ENCODE data around the gene TEKT2. TPM values are rescaled to one million over a fixed set of nuclear protein-coding genes. Genes with fewer than 3 reads are reported as not detected.
A peak's percentile ranks its signal among the peaks of the same experiment; 100 is the strongest.

The TEKT2 gene
- total and polyA plus RNA-seq, 5 donors from 2014 or later = 0.81 TPM; not detected in 4

- ATAC-seq (ENCODE audit: low read depth in 2 of 2) (no peak), DNase-seq (no peak)
- H3K27ac ChIP-seq (ENCODE audit: insufficient read depth, low read length, poor library complexity, severe bottlenecking) = no peak overlapping the region
- peaks cover 0 to 7% (median 0%) of the 10 kb centered on the region in 4 donors for H3K4me1 Mint-ChIP-seq
- H3K9me3 Mint-ChIP-seq = peaks cover 0 to 3% (median 0%) of the 10 kb centered on the region in 7 donors
- peaks cover 3% of the 10 kb centered on the region for H3K27me3 ChIP-seq (ENCODE audit: control insufficient read depth, insufficient read depth, low read length)
- H3K27me3 Mint-ChIP-seq = peaks cover 42% of the 10 kb centered on the region
- no peaks in the 10 kb centered on the region for H3K36me3 ChIP-seq (ENCODE audit: control insufficient read depth, insufficient read depth, low read length)
- H3K36me3 Mint-ChIP-seq = no peaks in the 10 kb centered on the region
- H3K4me3 Mint-ChIP-seq = no peak overlapping the region
- peaks cover 13% of the 10 kb centered on the region for H3K4me1 ChIP-seq (ENCODE audit: control insufficient read depth, insufficient read depth, low read length, poor library complexity, severe bottlenecking)
- H3K9me3 ChIP-seq (ENCODE audit: control insufficient read depth in 2 of 2, low read length in 2 of 2) = no peaks in the 10 kb centered on the region
- H3K4me3 ChIP-seq (ENCODE audit: low read depth, low read length) = no peak overlapping the region
- no peak overlapping the region for H3K27ac Mint-ChIP-seq
Measured at GRCh38 chr1:36083219-36083618, 675 bp upstream of the TEKT2 start.

DNA sequence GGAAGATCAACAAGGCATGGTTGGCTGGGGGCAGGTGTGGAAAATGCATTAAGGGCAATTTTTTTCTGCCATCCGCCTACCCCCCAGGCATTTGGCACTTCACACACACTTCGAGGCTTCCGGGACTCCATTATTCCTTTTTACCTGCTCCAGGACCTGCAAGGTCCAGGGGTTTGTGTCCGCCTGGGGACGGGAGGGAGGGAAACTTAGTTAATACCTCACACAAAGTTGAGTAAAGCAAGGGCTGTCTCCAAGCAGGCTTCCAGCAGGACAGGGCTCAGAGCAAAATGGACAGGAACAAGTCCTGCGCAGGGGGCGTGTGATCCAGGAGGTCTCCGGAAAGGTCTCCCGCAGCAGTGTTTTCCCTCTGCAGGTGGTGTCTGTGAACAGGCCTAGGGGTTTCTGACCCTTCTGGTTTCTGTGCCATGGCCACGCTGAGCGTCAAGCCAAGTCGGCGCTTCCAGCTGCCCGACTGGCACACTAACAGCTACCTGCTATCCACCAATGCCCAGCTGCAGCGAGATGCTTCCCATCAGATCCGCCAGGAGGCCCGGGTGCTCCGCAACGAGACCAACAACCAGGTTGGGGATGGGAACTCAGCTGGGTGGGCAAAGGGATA, 712 bp downstream of the TEKT2 start:
- DNase-seq = no peak
- Histone ChIP-seq H3K36me3 (ENCODE audit: control insufficient read depth, insufficient read depth, low read length) (no peaks in the 10 kb centered on the region), H3K4me3 (ENCODE audit: low read depth, low read length) (no peak overlapping the region), H3K27ac (ENCODE audit: insufficient read depth, low read length, poor library complexity, severe bottlenecking) (no peak overlapping the region), H3K4me1 (ENCODE audit: control insufficient read depth, insufficient read depth, low read length, poor library complexity, severe bottlenecking) (peaks cover 23% of the 10 kb centered on the region), H3K27me3 (ENCODE audit: control insufficient read depth, insufficient read depth, low read length) (peaks cover 3% of the 10 kb centered on the region), H3K9me3 (ENCODE audit: control insufficient read depth in 2 of 2, low read length in 2 of 2) (no peaks in the 10 kb centered on the region)
- ATAC-seq (ENCODE audit: low read depth in 2 of 2) = no peak
- peak overlapping the region in 1 of 4 donors; percentile 15 for H3K4me3 Mint-ChIP-seq
- H3K27me3 Mint-ChIP-seq = peaks cover 42% of the 10 kb centered on the region
- H3K4me1 Mint-ChIP-seq = peaks cover 0 to 15% (median 8%) of the 10 kb centered on the region in 4 donors
- H3K9me3 Mint-ChIP-seq = peaks cover 0 to 3% (median 0%) of the 10 kb centered on the region in 7 donors
- H3K27ac Mint-ChIP-seq = no peak overlapping the region
- H3K36me3 Mint-ChIP-seq = no peaks in the 10 kb centered on the region

GRCh38 chr1:36085126-36085525, 1.2 kb downstream of the TEKT2 start:
- Histone ChIP-seq H3K27me3 (ENCODE audit: control insufficient read depth, insufficient read depth, low read length) (peaks cover 3% of the 10 kb centered on the region), H3K27ac (ENCODE audit: insufficient read depth, low read length, poor library complexity, severe bottlenecking) (no peak overlapping the region), H3K36me3 (ENCODE audit: control insufficient read depth, insufficient read depth, low read length) (no peaks in the 10 kb centered on the region), H3K4me1 (ENCODE audit: control insufficient read depth, insufficient read depth, low read length, poor library complexity, severe bottlenecking) (peaks cover 26% of the 10 kb centered on the region), H3K9me3 (ENCODE audit: control insufficient read depth in 2 of 2, low read length in 2 of 2) (no peaks in the 10 kb centered on the region), H3K4me3 (ENCODE audit: low read depth, low read length) (no peak overlapping the region)
- no peak overlapping the region for H3K4me3 Mint-ChIP-seq
- H3K4me1 Mint-ChIP-seq = peaks cover 0 to 20% (median 12%) of the 10 kb centered on the region in 4 donors
- ATAC-seq (ENCODE audit: low read depth in 2 of 2) (no peak), DNase-seq (no peak)
- peaks cover 45% of the 10 kb centered on the region for H3K27me3 Mint-ChIP-seq
- H3K9me3 Mint-ChIP-seq = peaks cover 0 to 3% (median 0%) of the 10 kb centered on the region in 7 donors
- no peak overlapping the region for H3K27ac Mint-ChIP-seq
- H3K36me3 Mint-ChIP-seq = no peaks in the 10 kb centered on the region

DNA sequence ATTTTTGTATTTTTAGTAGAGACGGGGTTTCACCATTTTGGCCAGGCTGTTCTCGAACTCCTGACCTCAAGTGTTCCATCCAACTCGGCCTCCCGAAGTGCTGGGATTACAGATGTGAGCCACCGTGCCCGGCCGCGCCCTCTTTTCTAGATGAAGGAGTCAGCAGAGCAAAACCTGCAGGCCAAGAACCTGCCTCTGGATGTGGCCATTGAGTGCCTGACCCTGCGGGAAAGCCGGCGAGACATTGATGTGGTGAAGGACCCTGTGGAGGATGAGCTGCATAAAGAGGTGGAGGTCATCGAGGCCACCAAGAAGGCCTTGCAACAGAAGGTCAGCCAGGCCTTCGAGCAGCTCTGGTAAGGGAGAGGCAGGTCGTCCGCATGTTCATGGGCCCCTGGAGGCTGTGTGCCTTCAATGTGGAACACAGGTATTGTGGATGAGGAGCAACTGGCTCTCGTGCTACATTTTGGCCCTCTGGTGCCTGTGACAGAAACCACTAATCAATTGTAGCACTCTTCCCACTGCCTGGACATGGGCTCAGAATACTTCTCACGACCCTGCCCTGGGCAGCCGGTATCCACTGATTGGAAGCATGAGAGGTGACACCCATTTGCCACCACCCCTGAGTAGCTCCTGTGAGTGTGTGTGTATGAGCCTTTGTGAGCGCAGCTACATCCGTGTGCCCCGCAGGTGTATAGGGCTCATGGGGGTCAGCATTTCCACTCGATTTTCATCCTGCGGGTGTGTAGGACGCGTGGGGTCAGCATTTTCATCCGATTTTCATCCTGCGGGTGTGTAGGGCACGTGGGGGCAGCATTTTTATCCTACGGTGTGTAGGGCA, 2.0 kb downstream of the TEKT2 start:
- Mint-ChIP-seq H3K4me1 (peaks cover 0 to 21% (median 14%) of the 10 kb centered on the region in 4 donors), H3K4me3 (peak overlapping the region in 3 of 4 donors; percentile 25 to 84 (median 57)), H3K9me3 (peaks cover 0 to 3% (median 0%) of the 10 kb centered on the region in 7 donors), H3K27ac (no peak overlapping the region), H3K27me3 (peaks cover 38% of the 10 kb centered on the region), H3K36me3 (no peaks in the 10 kb centered on the region)
- H3K4me3 ChIP-seq (ENCODE audit: low read depth, low read length) = no peak overlapping the region
- H3K4me1 ChIP-seq (ENCODE audit: control insufficient read depth, insufficient read depth, low read length, poor library complexity, severe bottlenecking) = peaks cover 28% of the 10 kb centered on the region
- no peaks in the 10 kb centered on the region for H3K9me3 ChIP-seq (ENCODE audit: control insufficient read depth in 2 of 2, low read length in 2 of 2)
- DNase-seq (no peak), ATAC-seq (ENCODE audit: low read depth in 2 of 2) (no peak)
- H3K36me3 ChIP-seq (ENCODE audit: control insufficient read depth, insufficient read depth, low read length) = no peaks in the 10 kb centered on the region
- H3K27ac ChIP-seq (ENCODE audit: insufficient read depth, low read length, poor library complexity, severe bottlenecking) = no peak overlapping the region
- H3K27me3 ChIP-seq (ENCODE audit: control insufficient read depth, insufficient read depth, low read length) = peaks cover 3% of the 10 kb centered on the region

GRCh38 chr1:36086529-36087232, 2.8 kb downstream of the TEKT2 start:
- DNase-seq (no peak), ATAC-seq (ENCODE audit: low read depth in 2 of 2) (no peak)

DNA sequence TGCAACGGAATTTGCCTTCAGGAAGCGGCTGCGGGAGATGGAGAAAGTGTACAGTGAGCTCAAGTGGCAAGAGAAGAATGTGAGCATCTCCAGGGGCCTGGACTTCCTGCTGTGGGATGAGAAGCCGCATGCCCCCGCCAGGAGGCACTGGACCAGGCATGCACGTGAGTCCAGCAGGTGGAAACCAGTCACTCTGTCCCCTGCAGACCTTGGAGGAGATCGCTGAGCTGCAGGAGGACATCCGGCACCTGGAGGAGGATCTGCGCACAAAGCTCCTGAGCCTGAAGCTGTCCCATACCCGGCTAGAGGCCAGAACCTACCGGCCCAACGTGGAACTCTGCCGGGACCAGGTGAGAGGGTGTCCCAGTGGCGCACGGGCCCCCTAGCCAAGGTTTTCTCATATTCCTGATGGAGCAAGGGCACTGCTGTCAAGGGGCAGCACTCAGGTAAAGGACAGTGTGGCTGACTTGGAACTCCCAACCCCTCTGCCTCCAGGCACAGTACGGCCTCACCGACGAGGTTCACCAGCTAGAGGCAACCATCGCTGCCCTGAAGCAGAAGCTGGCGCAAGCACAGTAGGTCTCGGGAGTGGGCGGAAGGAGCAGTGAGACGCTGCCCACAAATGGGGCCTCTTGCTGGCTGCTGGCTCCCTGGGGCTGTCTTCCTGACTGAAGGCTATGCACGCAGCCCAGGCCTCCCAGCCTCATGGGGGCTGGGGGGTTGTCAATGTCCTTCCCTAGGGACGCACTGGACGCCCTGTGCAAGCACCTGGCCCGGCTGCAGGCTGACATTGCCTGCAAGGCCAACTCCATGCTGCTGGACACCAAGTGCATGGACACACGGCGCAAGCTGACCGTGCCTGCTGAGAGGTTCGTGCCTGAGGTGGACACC, 3.6 kb downstream of the TEKT2 start:
- H3K36me3 ChIP-seq (ENCODE audit: control insufficient read depth, insufficient read depth, low read length) = peaks cover 13% of the 10 kb centered on the region
- H3K27me3 ChIP-seq (ENCODE audit: control insufficient read depth, insufficient read depth, low read length) = peaks cover 3% of the 10 kb centered on the region
- peak overlapping the region; percentile 62 to 90 (median 82) for H3K4me3 Mint-ChIP-seq
- no peaks in the 10 kb centered on the region for H3K36me3 Mint-ChIP-seq
- H3K27me3 Mint-ChIP-seq = peaks cover 22% of the 10 kb centered on the region
- H3K4me1 Mint-ChIP-seq = peaks cover 0 to 33% (median 23%) of the 10 kb centered on the region in 4 donors
- ATAC-seq (ENCODE audit: low read depth in 2 of 2) (no peak), DNase-seq (no peak)
- H3K9me3 Mint-ChIP-seq = peaks cover 0 to 3% (median 0%) of the 10 kb centered on the region in 7 donors
- peak overlapping the region in 1 of 3 donors; percentile 48 for H3K27ac Mint-ChIP-seq
- no peaks in the 10 kb centered on the region for H3K9me3 ChIP-seq (ENCODE audit: control insufficient read depth in 2 of 2, low read length in 2 of 2)
- H3K27ac ChIP-seq (ENCODE audit: insufficient read depth, low read length, poor library complexity, severe bottlenecking) = no peak overlapping the region
- H3K4me3 ChIP-seq (ENCODE audit: low read depth, low read length) = no peak overlapping the region
- peaks cover 28% of the 10 kb centered on the region for H3K4me1 ChIP-seq (ENCODE audit: control insufficient read depth, insufficient read depth, low read length, poor library complexity, severe bottlenecking)

More at GRCh38 chr1:36086529-36087232, 2.8 kb downstream of the TEKT2 start:
- Mint-ChIP-seq H3K4me1 (peaks cover 0 to 28% (median 19%) of the 10 kb centered on the region in 4 donors), H3K36me3 (no peaks in the 10 kb centered on the region), H3K4me3 (peak overlapping the region; percentile 49 to 84 (median 70)), H3K9me3 (peaks cover 0 to 3% (median 0%) of the 10 kb centered on the region in 7 donors), H3K27me3 (peaks cover 30% of the 10 kb centered on the region), H3K27ac (peak overlapping the region in 2 of 3 donors; percentile 48 to 60)
- peaks cover 3% of the 10 kb centered on the region for H3K27me3 ChIP-seq (ENCODE audit: control insufficient read depth, insufficient read depth, low read length)
- no peak overlapping the region for H3K4me3 ChIP-seq (ENCODE audit: low read depth, low read length)
- peaks cover 28% of the 10 kb centered on the region for H3K4me1 ChIP-seq (ENCODE audit: control insufficient read depth, insufficient read depth, low read length, poor library complexity, severe bottlenecking)
- H3K27ac ChIP-seq (ENCODE audit: insufficient read depth, low read length, poor library complexity, severe bottlenecking) = no peak overlapping the region
- H3K36me3 ChIP-seq (ENCODE audit: control insufficient read depth, insufficient read depth, low read length) = peaks cover 5% of the 10 kb centered on the region
- no peaks in the 10 kb centered on the region for H3K9me3 ChIP-seq (ENCODE audit: control insufficient read depth in 2 of 2, low read length in 2 of 2)

- H3K9me3 ChIP-seq (ENCODE audit: control insufficient read depth in 2 of 2, low read length in 2 of 2) = no peaks in the 10 kb centered on the region
- peaks cover 3% of the 10 kb centered on the region for H3K27me3 ChIP-seq (ENCODE audit: control insufficient read depth, insufficient read depth, low read length)
- peak overlapping the region; percentile 90 for H3K27ac ChIP-seq (ENCODE audit: insufficient read depth, low read length, poor library complexity, severe bottlenecking)
- Mint-ChIP-seq H3K27ac (peak overlapping the region in 2 of 3 donors; percentile 89 to 93), H3K9me3 (peaks cover 0 to 3% (median 0%) of the 10 kb centered on the region in 7 donors), H3K27me3 (peaks cover 18% of the 10 kb centered on the region), H3K36me3 (no peaks in the 10 kb centered on the region), H3K4me1 (peaks cover 0 to 35% (median 25%) of the 10 kb centered on the region in 4 donors), H3K4me3 (peak overlapping the region; percentile 10 to 91 (median 90))
- peaks cover 28% of the 10 kb centered on the region for H3K4me1 ChIP-seq (ENCODE audit: control insufficient read depth, insufficient read depth, low read length, poor library complexity, severe bottlenecking)
- peaks cover 21% of the 10 kb centered on the region for H3K36me3 ChIP-seq (ENCODE audit: control insufficient read depth, insufficient read depth, low read length)
- DNase-seq = no peak
- no peak for ATAC-seq (ENCODE audit: low read depth in 2 of 2)
- no peak overlapping the region for H3K4me3 ChIP-seq (ENCODE audit: low read depth, low read length)
Measured at GRCh38 chr1:36088265-36088576, 4.3 kb downstream of the TEKT2 start.
